Upper lobe of left lung (tissue), 6 donors: ENCODE measurements around the gene ARHGAP1. TPM values are rescaled to one million over a fixed set of nuclear protein-coding genes. Genes with fewer than 3 reads are reported as not detected.

Experiments
- ATAC-seq, 2 donors: fragments of 200-7000 bp; cut with Tn5 transposase; one replicate each; pipeline ENCODE4 v1.9.1; 2022; ENCODE audit warnings: mild to moderate bottlenecking in 2 of 2, moderate library complexity in 2 of 2; ENCODE audit not compliant: low FRiP score in 2 of 2
- DNase-seq, 2 donors: peaks; one replicate each; pipeline ENCODE4 v3.0.0-alpha.2; 2019 to 2020
- H3K27ac ChIP-seq, 4 donors: fragments of 200-600 bp; sonication (generic); one replicate each; pipeline ENCODE4 v1.5.1; 2016 to 2019
- H3K27me3 ChIP-seq, 4 donors: fragments of 200-600 bp; sonication (generic); one replicate each; pipeline ENCODE4 v1.5.1; 2017 to 2019
- H3K36me3 ChIP-seq, 4 donors: fragments of 200-600 bp; sonication (generic); one replicate each; pipeline ENCODE4 v1.5.1; 2016 to 2019
- H3K4me1 ChIP-seq, 4 donors: fragments of 200-600 bp; sonication (generic); one replicate each; pipeline ENCODE4 v1.5.1; 2018 to 2019
- H3K4me3 ChIP-seq, 4 donors: fragments of 200-600 bp; sonication (generic); one replicate each; pipeline ENCODE4 v1.5.1; 2017 to 2019; ENCODE audit warnings: mild to moderate bottlenecking in 2 of 4, moderate library complexity in 1 of 4
- H3K9me3 ChIP-seq, 4 donors: fragments of 200-600 bp; sonication (generic); one replicate each; pipeline ENCODE4 v1.5.1; 2018 to 2019
- EP300 ChIP-seq, 4 donors: sonication (generic); formaldehyde crosslinking; IDR thresholded peaks; one replicate each; pipeline ENCODE4 v1.5.1; 2017; ENCODE audit warnings: antibody characterized with exemption in 4 of 4, control low read depth in 2 of 4
- POLR2A ChIP-seq, 4 donors: fragments of 450-650 bp; IDR thresholded peaks; one replicate each; pipeline ENCODE4 v1.5.1; 2016 to 2017; ENCODE audit warnings: antibody characterized with exemption in 4 of 4, mild to moderate bottlenecking in 2 of 4
- POLR2AphosphoS5 ChIP-seq, 2 donors: sonication (generic); formaldehyde crosslinking; IDR thresholded peaks; one replicate each; pipeline ENCODE4 v1.5.1; 2017; ENCODE audit warnings: antibody characterized with exemption in 2 of 2
- WGBS, 2 donors: methylation state at CpG; one replicate each; pipeline ENCODE4 v1.1.5; 2017 to 2018; 5-methylcytosine and 5-hydroxymethylcytosine counted together
- total RNA-seq, 6 donors: library from RNA; depleted of rRNA in 4 of 6; stranded (reverse); fragments of >200 nt in 4 of 6; gene quantifications; one replicate each; pipeline versions ENCODE4 v1.1.0 to v1.2.1, GENCODE V29; 2016 to 2021
- TF ChIP-seq, protein P1 (sequence below), 6 experiments: fragments of 450-650 bp in 4 of 6; fragments of 200-600 bp in 2 of 6; sonication (generic) in 2 of 6; IDR thresholded peaks; one replicate each; pipeline ENCODE4 v1.5.1; 2016 to 2019; ENCODE audit warnings: antibody characterized with exemption in 6 of 6
- donor health status: DM: no; HTN: no; CAD: no; lungs with moderate emphysema.
- donor health status: DM: no; HTN: yes; CAD: no; lungs with severe emphysema.

The ARHGAP1 gene
- total RNA-seq, 6 donors from 2014 or later, result 33.8 to 81.8 (median 50.7) TPM

DNA sequence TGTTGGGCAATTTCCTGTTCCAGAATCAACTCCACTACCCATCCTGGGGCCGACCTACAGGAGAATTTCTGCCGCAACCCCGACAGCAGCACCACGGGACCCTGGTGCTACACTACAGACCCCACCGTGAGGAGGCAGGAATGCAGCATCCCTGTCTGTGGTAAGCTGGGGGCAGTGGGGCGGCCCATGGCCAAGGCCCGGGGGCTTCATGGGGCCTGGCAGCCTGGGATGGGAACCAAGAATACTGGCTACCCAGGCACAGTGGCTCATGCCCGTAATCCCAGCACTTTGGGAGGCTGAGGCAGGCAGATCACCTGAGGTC, 22.9 kb upstream of the ARHGAP1 start:
- DNase-seq, result no peak
- H3K4me3 ChIP-seq, result no peak overlapping the region
- H3K4me1 ChIP-seq, result peaks cover 0 to 2% (median 2%) of the 10 kb centered on the region in 4 donors
- 69% methylated on average over 8 of the region's 8 CpGs; no CpG with 5 or more reads in 1 of the 2 donors for WGBS, 2 donors
- H3K27me3 ChIP-seq, result no peaks in the 10 kb centered on the region
- no peak for TF ChIP-seq POLR2AphosphoS5 (IDR thresholded peaks at IDR 0.05)
- no peak for TF ChIP-seq POLR2A (IDR thresholded peaks at IDR 0.05)
- TF ChIP-seq EP300 (IDR thresholded peaks at IDR 0.05), result no peak
- TF ChIP-seq, protein P1, sequence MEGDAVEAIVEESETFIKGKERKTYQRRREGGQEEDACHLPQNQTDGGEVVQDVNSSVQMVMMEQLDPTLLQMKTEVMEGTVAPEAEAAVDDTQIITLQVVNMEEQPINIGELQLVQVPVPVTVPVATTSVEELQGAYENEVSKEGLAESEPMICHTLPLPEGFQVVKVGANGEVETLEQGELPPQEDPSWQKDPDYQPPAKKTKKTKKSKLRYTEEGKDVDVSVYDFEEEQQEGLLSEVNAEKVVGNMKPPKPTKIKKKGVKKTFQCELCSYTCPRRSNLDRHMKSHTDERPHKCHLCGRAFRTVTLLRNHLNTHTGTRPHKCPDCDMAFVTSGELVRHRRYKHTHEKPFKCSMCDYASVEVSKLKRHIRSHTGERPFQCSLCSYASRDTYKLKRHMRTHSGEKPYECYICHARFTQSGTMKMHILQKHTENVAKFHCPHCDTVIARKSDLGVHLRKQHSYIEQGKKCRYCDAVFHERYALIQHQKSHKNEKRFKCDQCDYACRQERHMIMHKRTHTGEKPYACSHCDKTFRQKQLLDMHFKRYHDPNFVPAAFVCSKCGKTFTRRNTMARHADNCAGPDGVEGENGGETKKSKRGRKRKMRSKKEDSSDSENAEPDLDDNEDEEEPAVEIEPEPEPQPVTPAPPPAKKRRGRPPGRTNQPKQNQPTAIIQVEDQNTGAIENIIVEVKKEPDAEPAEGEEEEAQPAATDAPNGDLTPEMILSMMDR (IDR thresholded peaks at IDR 0.05), result no peak
- no peaks in the 10 kb centered on the region for H3K9me3 ChIP-seq
- ATAC-seq, result no peak
- no peaks in the 10 kb centered on the region for H3K36me3 ChIP-seq
- no peak overlapping the region for H3K27ac ChIP-seq

DNA sequence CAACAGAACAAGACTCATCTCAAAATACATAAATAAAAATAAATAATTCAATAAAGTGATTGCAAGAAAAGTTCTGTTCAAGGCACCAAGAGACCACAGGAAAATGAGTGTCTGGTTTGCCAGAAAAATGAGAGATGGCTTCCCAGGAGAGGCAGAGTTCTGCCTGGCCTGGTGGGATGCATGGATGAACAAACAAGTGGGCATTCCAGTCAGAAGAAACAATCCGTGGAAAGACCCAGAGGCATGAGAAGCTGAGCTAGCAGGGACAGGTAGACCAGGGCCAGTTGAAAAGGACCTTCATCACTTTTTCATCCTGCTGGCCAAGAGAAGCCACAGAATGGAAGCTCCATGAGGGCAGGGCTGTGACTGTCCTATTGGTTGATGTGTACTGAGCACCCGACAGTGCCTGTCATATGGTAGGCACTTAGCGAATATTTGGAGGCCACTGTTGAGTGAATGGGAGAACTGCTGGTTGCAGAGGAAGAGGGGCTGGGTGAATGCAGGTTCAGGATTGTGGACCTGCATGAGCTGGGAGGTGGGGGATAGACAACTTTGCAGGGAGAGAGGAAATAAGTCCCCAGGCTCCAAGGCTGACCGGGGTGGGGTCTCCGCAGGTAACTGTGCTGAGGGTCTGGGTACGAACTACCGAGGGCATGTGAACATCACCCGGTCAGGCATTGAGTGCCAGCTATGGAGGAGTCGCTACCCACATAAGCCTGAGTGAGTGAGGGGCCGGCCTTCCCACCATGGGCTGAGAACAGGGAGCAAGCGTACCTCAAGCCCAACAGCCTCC, 22.3 kb upstream of the ARHGAP1 start:
- 94 to 95% methylated on average over 8 to 11 of the region's 11 CpGs for WGBS, 2 donors
- H3K27me3 ChIP-seq, result no peaks in the 10 kb centered on the region
- no peak overlapping the region for H3K4me3 ChIP-seq
- no peaks in the 10 kb centered on the region for H3K9me3 ChIP-seq
- DNase-seq, result no peak
- no peaks in the 10 kb centered on the region for H3K36me3 ChIP-seq
- no peak overlapping the region for H3K27ac ChIP-seq
- TF ChIP-seq POLR2A (IDR thresholded peaks at IDR 0.05), result no peak
- no peak for TF ChIP-seq EP300 (IDR thresholded peaks at IDR 0.05)
- no peak for TF ChIP-seq POLR2AphosphoS5 (IDR thresholded peaks at IDR 0.05)
- TF ChIP-seq, protein P1 (IDR thresholded peaks at IDR 0.05), result no peak
- peaks cover 2 to 6% (median 5%) of the 10 kb centered on the region in 4 donors for H3K4me1 ChIP-seq
- ATAC-seq, result no peak

DNA sequence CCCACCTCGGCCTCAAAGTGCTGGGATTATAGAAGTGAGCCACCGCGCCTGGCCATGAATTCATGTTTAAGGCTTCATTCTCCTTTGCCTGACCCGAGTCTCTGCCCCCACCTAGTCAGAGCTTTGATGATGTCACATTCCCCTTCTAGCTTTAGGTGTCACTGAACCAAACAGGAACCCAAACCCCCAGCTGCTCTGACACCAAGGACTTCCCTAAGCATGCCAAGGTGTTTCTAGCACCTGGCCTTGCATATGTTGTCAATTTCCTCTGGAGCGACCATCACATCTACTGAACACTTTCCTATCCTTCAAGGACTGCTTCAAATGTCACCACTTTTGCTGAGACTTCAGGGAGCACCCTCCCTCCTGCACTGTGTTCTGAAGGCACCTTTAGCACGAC, 20.9 kb upstream of the ARHGAP1 start:
- Histone ChIP-seq H3K9me3 (no peaks in the 10 kb centered on the region), H3K4me3 (no peak overlapping the region), H3K27me3 (no peaks in the 10 kb centered on the region), H3K36me3 (no peaks in the 10 kb centered on the region), H3K4me1 (peaks cover 2 to 6% (median 5%) of the 10 kb centered on the region in 4 donors), H3K27ac (no peak overlapping the region)
- WGBS, 2 donors, result 81 to 86% methylated on average over 6 of the region's 6 CpGs
- ATAC-seq, result no peak
- DNase-seq, result no peak
- no peak for TF ChIP-seq EP300 (IDR thresholded peaks at IDR 0.05)

DNA sequence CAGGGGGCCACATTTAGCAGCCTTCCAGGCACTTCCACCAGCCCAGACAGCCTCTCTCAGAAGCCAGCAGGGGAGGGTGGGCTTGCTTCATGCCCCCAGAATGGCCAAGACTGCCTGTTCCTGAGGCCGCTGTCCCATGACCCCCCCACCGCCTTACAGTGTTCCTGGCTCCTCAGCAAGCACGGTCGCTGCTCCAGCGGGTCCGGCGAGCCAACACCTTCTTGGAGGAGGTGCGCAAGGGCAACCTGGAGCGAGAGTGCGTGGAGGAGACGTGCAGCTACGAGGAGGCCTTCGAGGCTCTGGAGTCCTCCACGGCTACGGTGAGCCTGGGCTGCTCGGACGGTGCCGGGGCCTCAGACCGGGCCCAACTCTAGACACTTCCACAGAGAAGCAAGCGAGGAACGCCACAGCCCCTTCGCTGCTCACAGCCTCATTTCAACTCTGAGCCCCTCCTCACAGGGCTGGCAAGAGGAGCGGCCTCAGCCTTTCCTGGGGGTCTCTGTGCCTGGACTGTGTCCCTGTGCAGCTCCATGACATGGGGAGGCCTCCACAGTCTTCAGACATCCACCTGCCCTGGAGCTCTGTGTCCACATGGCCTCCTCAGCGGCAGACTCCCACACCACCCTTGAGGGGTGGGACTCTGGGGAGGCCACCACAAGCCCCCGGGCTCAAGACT, 19.3 kb upstream of the ARHGAP1 start:
- 88 to 90% methylated on average over 18 to 25 of the region's 25 CpGs for WGBS, 2 donors
- Histone ChIP-seq H3K27me3 (no peaks in the 10 kb centered on the region), H3K27ac (no peak overlapping the region), H3K36me3 (no peaks in the 10 kb centered on the region), H3K4me3 (no peak overlapping the region), H3K9me3 (no peaks in the 10 kb centered on the region), H3K4me1 (peaks cover 2 to 6% (median 5%) of the 10 kb centered on the region in 4 donors)
- ATAC-seq (peak in 1 of 2 donors; percentile 9), DNase-seq (peak in 1 of 2 donors; percentile 74)
- TF ChIP-seq, protein P1 (IDR thresholded peaks at IDR 0.05), result no peak
- TF ChIP-seq POLR2A (IDR thresholded peaks at IDR 0.05) (no peak), EP300 (IDR thresholded peaks at IDR 0.05) (no peak), POLR2AphosphoS5 (IDR thresholded peaks at IDR 0.05) (no peak)

DNA sequence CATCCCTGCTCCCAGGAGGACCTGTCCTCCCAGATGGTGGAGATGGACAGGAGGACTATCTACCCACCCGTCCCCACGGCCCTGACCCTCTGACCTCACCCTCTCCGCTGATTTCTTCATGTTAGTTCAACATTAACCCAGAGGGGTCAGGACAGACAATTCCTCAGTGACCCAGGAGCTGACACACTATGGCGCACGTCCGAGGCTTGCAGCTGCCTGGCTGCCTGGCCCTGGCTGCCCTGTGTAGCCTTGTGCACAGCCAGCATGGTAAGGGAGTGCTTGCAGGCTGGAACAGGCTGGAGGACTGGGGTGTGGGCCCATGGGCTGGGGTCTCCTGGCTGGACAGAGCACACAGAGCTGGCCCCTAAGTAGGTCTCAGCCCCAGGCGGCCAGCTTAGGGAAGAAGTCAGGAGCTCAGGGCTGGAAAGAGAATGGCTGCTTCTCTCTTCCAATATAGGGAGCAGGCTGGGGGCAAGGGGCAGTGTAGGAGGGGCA, 18.7 kb upstream of the ARHGAP1 start, which contains the start of gene F2:
TSS of gene F2 (plus strand) at position 166 of the 495 bp plus-strand sequence. CDS start at position 189, 23 bp downstream.
- no peaks in the 10 kb centered on the region for H3K9me3 ChIP-seq
- ATAC-seq, result peak in 1 of 2 donors; percentile 58
- H3K36me3 ChIP-seq, result no peaks in the 10 kb centered on the region
- no peak within 1 kb of the TSS for H3K4me3 ChIP-seq
- DNase-seq, result no peak
- no peaks in the 10 kb centered on the region for H3K27me3 ChIP-seq
- WGBS, 2 donors, result 95 to 96% methylated on average over 7 of the region's 7 CpGs
- TF ChIP-seq POLR2A (IDR thresholded peaks at IDR 0.05) (no peak), POLR2AphosphoS5 (IDR thresholded peaks at IDR 0.05) (no peak), EP300 (IDR thresholded peaks at IDR 0.05) (no peak)
- TF ChIP-seq, protein P1 (IDR thresholded peaks at IDR 0.05), result no peak
- H3K4me1 ChIP-seq, result peaks cover 2 to 6% (median 5%) of the 10 kb centered on the region in 4 donors
- no peak within 1 kb of the TSS for H3K27ac ChIP-seq
